ENCODE results near the gene DHX29.

DHX29 gene

GRCh38 chr5:55313870-55314617 lies 6.5 kb upstream of the DHX29 start:
- H3K4me3 ChIP-seq (ENCODE audit: low read depth, low read length): no peak overlapping the region
- 0 out of 2 replicates have a peak, but pooled peaks cover 2% of the 10 kb centered on the region for H3K9me3 ChIP-seq
- TF ChIP-seq, protein P1, sequence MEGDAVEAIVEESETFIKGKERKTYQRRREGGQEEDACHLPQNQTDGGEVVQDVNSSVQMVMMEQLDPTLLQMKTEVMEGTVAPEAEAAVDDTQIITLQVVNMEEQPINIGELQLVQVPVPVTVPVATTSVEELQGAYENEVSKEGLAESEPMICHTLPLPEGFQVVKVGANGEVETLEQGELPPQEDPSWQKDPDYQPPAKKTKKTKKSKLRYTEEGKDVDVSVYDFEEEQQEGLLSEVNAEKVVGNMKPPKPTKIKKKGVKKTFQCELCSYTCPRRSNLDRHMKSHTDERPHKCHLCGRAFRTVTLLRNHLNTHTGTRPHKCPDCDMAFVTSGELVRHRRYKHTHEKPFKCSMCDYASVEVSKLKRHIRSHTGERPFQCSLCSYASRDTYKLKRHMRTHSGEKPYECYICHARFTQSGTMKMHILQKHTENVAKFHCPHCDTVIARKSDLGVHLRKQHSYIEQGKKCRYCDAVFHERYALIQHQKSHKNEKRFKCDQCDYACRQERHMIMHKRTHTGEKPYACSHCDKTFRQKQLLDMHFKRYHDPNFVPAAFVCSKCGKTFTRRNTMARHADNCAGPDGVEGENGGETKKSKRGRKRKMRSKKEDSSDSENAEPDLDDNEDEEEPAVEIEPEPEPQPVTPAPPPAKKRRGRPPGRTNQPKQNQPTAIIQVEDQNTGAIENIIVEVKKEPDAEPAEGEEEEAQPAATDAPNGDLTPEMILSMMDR (IDR thresholded peaks at IDR 0.05; ENCODE audit: low read depth, low read length): no peak
- H3K4me1 ChIP-seq: peaks cover 3% of the 10 kb centered on the region; the same call in 1 of the 2 replicates
- no peaks in the 10 kb centered on the region for H3K27me3 ChIP-seq
- H3K36me3 ChIP-seq: peaks cover 42% of the 10 kb centered on the region
- DNase-seq: no peak

DNA sequence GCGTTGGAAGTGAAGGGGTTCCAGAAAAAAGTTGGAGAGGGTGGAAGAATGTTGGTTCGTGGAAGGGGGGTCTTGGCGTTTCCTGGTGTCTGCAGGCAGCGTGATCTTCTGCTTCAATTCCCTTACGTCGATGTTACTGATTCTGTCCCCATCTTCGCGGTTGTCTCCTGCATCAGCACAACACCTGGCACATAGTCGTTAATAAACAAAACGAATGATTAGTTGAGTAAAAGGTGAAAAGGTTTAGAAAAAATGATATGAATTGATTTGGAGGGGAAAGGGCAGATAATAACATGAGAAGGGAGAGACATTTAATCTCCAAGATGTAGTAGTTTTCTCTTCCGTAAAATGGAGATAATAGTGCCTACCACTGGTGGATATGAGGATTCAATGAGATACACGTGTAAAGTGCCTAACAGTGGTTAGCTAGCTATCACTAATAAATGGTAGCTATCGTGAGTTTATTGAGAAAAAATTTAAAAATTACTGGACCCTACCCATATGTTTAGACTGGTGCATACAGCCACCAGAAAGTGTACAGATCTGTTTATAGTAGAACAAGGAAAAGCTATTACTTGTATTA lies 851 bp upstream of the DHX29 start:
- TF ChIP-seq, protein P1 (IDR thresholded peaks at IDR 0.05; ENCODE audit: low read depth, low read length): peak; percentile 21; the same call in 1 of the 2 replicates
- Histone ChIP-seq H3K4me3 (ENCODE audit: low read depth, low read length) (peak overlapping the region; percentile 67), H3K27me3 (no peaks in the 10 kb centered on the region), H3K4me1 (peaks cover 3% of the 10 kb centered on the region; the same call in 1 of the 2 replicates), H3K9me3 (no peaks in the 10 kb centered on the region; the same call in 1 of the 2 replicates), H3K36me3 (peaks cover 20% of the 10 kb centered on the region)
- peak; percentile 12 for DNase-seq

- Histone ChIP-seq H3K4me1 (peaks cover 3% of the 10 kb centered on the region; the same call in 1 of the 2 replicates), H3K27me3 (no peaks in the 10 kb centered on the region), H3K9me3 (no peaks in the 10 kb centered on the region; the same call in 1 of the 2 replicates), H3K4me3 (ENCODE audit: low read depth, low read length) (peak overlapping the region; percentile 67), H3K36me3 (peaks cover 17% of the 10 kb centered on the region)
- DNase-seq: no peak
- TF ChIP-seq, protein P1 (IDR thresholded peaks at IDR 0.05; ENCODE audit: low read depth, low read length): no peak
Measured at GRCh38 chr5:55306641-55307382, 682 bp downstream of the DHX29 start.

- no peak overlapping the region; the same call in 1 of the 2 replicates for H3K4me3 ChIP-seq (ENCODE audit: low read depth, low read length)
- H3K27me3 ChIP-seq: no peaks in the 10 kb centered on the region
- H3K4me1 ChIP-seq: peaks cover 3% of the 10 kb centered on the region; the same call in 1 of the 2 replicates
- TF ChIP-seq, protein P1 (IDR thresholded peaks at IDR 0.05; ENCODE audit: low read depth, low read length): no peak
- H3K9me3 ChIP-seq: peaks cover 4% of the 10 kb centered on the region
- DNase-seq: no peak
- H3K36me3 ChIP-seq: peaks cover 16% of the 10 kb centered on the region
Measured at GRCh38 chr5:55305345-55305744, 2.1 kb downstream of the DHX29 start.

DNA sequence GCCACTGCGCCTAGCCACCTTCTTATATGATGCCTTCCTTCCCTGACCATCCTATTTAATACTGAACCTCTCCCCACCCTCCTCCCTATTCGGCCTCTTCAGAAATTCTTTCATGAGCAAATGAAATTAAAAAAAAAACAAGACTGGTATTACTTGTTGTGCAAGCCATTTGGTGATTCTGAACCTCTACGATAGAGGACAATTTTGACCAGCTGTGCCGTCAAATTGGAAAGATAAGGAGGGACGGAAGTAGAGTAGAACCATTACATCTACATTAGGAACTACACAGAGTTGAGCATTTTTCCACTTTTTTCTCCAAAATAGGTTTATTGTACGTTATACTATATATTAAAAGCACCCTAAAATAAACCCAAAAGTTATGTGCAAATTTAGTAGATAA lies 2.9 kb downstream of the DHX29 start:
- no peak for DNase-seq
- H3K4me3 ChIP-seq (ENCODE audit: low read depth, low read length): no peak overlapping the region
- TF ChIP-seq, protein P1 (IDR thresholded peaks at IDR 0.05; ENCODE audit: low read depth, low read length): no peak
- H3K4me1 ChIP-seq: peaks cover 3% of the 10 kb centered on the region; the same call in 1 of the 2 replicates
- no peaks in the 10 kb centered on the region for H3K27me3 ChIP-seq
- peaks cover 11% of the 10 kb centered on the region for H3K36me3 ChIP-seq
- H3K9me3 ChIP-seq: peaks cover 4% of the 10 kb centered on the region

Data from BE2C (cell line).